ENCODE measurements around the gene CHSY1. TPM values are rescaled to one million over a fixed set of nuclear protein-coding genes. Genes with fewer than 3 reads are reported as not detected.

The CHSY1 gene
- total RNA-seq, 2 experiments from 2014 or later = 32.5 to 39.6 TPM

Other genes with a start within 250 kb of the CHSY1 start
- 10 to 100 TPM; 29.1 to 29.7 TPM for gene SELENOS, start 25.4 kb upstream of the CHSY1 start, total RNA-seq
- gene SNRPA1, start 43.2 kb upstream of the CHSY1 start, total RNA-seq = 100 to 1,000 TPM in 1 of 2 experiments, 10 to 100 TPM in 1; 92.8 to 109 TPM
- gene PCSK6, start 237.7 kb upstream of the CHSY1 start, total RNA-seq = under 1 TPM; 0.46 to 0.74 TPM

All from activated CD4-positive, alpha-beta T cell treated with anti-CD3 and anti-CD28 coated beads, Interleukin-2, amount 10 ng/mL, durations not matched to agents 7 days and 5 days (primary cell).